ENCODE measurements around the gene JADE1. TPM values are rescaled to one million over a fixed set of nuclear protein-coding genes. Genes with fewer than 3 reads are reported as not detected.

Gene JADE1
- total and polyA plus RNA-seq, 2 of the 13 experiments (the other 11 are each of a cell fraction or from before 2014, with no cell fraction given) = 5.4 to 19.3 TPM

GRCh38 chr4:128810331-128810870 is 901 bp downstream of the JADE1 start:
- H3K36me3 ChIP-seq (replicated peaks in 1 of 2; ENCODE audit: control insufficient read depth in 1 of 2, insufficient read depth in 2 of 2, low read length in 2 of 2) = no peaks in the 10 kb centered on the region
- no peaks in the 10 kb centered on the region; a peak in 1 of 5 replicates for H3K27me3 ChIP-seq (ENCODE audit: control insufficient read depth in 1 of 2, insufficient read depth in 2 of 2, low read length in 2 of 2)
- peak overlapping the region; percentile 98 for H3K4me2 ChIP-seq (ENCODE audit: low read depth, low read length)
- peak overlapping the region; percentile 88 for H3K9ac ChIP-seq (ENCODE audit: insufficient read depth, low read depth, low read length)
- intact Hi-C loops (cut with micrococcal nuclease; ENCODE audit: unreplicated experiment) = loop anchor here (1.0 to 5.0 kb wide), 2 partner anchors 209 to 523 kb away; partner anchors contain the start of gene PGRMC2
- H3K4me1 ChIP-seq (ENCODE audit: insufficient read depth, low read length) = peaks cover 20% of the 10 kb centered on the region
- no peaks in the 10 kb centered on the region for H3K9me3 ChIP-seq (ENCODE audit: low read length)
- in situ Hi-C loops (cut with HindIII; ENCODE audit: extremely low pct_ligation_motif_present, low pct_unique_long_range_greater_than_20kb) = loop anchor here (5.0 to 25.0 kb wide), 2 partner anchors 52 to 248 kb away; no protein-coding TSS in a partner anchor
- peak overlapping the region; percentile 82 to 99 (median 84) for H3K4me3 ChIP-seq (replicated peaks in 1 of 3; ENCODE audit: insufficient read depth in 1 of 3, low read depth in 2 of 3, low read length in 3 of 3)
- H4K20me1 ChIP-seq (ENCODE audit: insufficient read depth, low read length) = peaks cover 17% of the 10 kb centered on the region
- FAIRE-seq (no peak), ATAC-seq (peak; percentile 7), DNase-seq (ENCODE audit: low spot score) (peak; percentile 45)
- BruUV-seq (replicated peaks) = no TSS peak
- peak overlapping the region; percentile 99 for H3K27ac ChIP-seq (ENCODE audit: extremely low read length, insufficient read depth, low read length)
- TF ChIP-seq ZNF740 (CRISPR knock-in tag; IDR thresholded peaks at IDR 0.05) = no peak
- TF ChIP-seq ZNF34 (CRISPR knock-in tag; IDR thresholded peaks at IDR 0.05; ENCODE audit: borderline replicate concordance) = no peak
- 0 out of 2 replicates have a peak, but pooled peaks have one; percentile 17 for TF ChIP-seq NAIF1 (CRISPR knock-in tag; IDR thresholded peaks at IDR 0.05; ENCODE audit: borderline replicate concordance)
- no peak for TF ChIP-seq SNAPC5 (CRISPR knock-in tag; IDR thresholded peaks at IDR 0.05; ENCODE audit: borderline replicate concordance)
- TF ChIP-seq ARID2 (CRISPR knock-in tag; IDR thresholded peaks at IDR 0.05; ENCODE audit: borderline replicate concordance) = no peak
- 0 out of 2 replicates have a peak, but pooled peaks have one; percentile 10 for TF ChIP-seq TGIF2 (CRISPR knock-in tag; IDR thresholded peaks at IDR 0.05)
- no peak for TF ChIP-seq AGO2 (optimal IDR thresholded peaks at IDR 0.05; ENCODE audit: low read depth, low read length)
- TF ChIP-seq RCOR2 (CRISPR knock-in tag; IDR thresholded peaks at IDR 0.05) = no peak
- TF ChIP-seq ZNF652 (CRISPR knock-in tag; IDR thresholded peaks at IDR 0.05; ENCODE audit: borderline replicate concordance, low read depth) = no peak
- TF ChIP-seq RARG (CRISPR knock-in tag; IDR thresholded peaks at IDR 0.05; ENCODE audit: low read depth) = no peak
- no peak for TF ChIP-seq SSRP1 (CRISPR knock-in tag; IDR thresholded peaks at IDR 0.05)
- TF ChIP-seq E2F1 (CRISPR knock-in tag; IDR thresholded peaks at IDR 0.05) = no peak
- no peak for TF ChIP-seq REXO4 (CRISPR knock-in tag; IDR thresholded peaks at IDR 0.05; ENCODE audit: borderline replicate concordance)
- no peak for TF ChIP-seq ZBED4 (CRISPR knock-in tag; IDR thresholded peaks at IDR 0.05; ENCODE audit: borderline replicate concordance)
- TF ChIP-seq ZNF747 (CRISPR knock-in tag; IDR thresholded peaks at IDR 0.05; ENCODE audit: borderline replicate concordance) = no peak
- peak overlapping the region; percentile 79 for H2AFZ ChIP-seq (ENCODE audit: low read length)
- POLR2A ChIA-PET = no interaction called here
- CTCF ChIA-PET (ENCODE audit: low intra/inter-chr PET ratio, low total read pairs) = interaction anchor here (1.5 to 1.8 kb wide), 4 partner anchors 53 to 356 kb away, joined by 3 to 8 read pairs (median 5); no protein-coding TSS in a partner anchor
- H3K79me2 ChIP-seq (ENCODE audit: insufficient read depth, low read length) = peaks cover 33% of the 10 kb centered on the region
- 0% methylated on average over 16 of the region's 16 CpGs for WGBS (ENCODE audit: low lambda C conversion rate)
